Stimulated activated naive B cell treated with anti-CD40 and anti-IgM and Interleukin-4, amounts not matched to agents 10 μg/mL and 1 μg/mL and 100 μg/mL, for 72 hours (primary cell): Measurements from ENCODE around the gene TM9SF3.
"Not testable (repeated sequence)": the region's sequence is repeated elsewhere in the genome, so short reads cannot be mapped to it uniquely, and the experiment has no call there.

Source experiments
- ATAC-seq, 2 donors: fragments of 150-1000 bp; cut with Tn5 transposase; replicated peaks; 2 replicates each; pipeline ENCODE4 v1.10.0; 2021; ENCODE audit warnings: moderate library complexity in 1 of 2
- DNase-seq: peaks from one replicate; pipeline ENCODE4 v3.0.0; 2021
- H3K27ac Mint-ChIP-seq: one replicate; pipeline ENCODE4 v1.8.0; 2022; ENCODE audit warnings: mild to moderate bottlenecking, mixed read lengths
- H3K27me3 Mint-ChIP-seq, 2 donors: one replicate each; pipeline ENCODE4 v1.8.0; 2022; ENCODE audit warnings: mixed read lengths in 2 of 2
- H3K36me3 Mint-ChIP-seq, 2 donors: one replicate each; pipeline ENCODE4 v1.8.0; 2022; ENCODE audit warnings: mixed read lengths in 2 of 2, mild to moderate bottlenecking in 1 of 2
- H3K4me1 Mint-ChIP-seq, 2 donors: one replicate each; pipeline ENCODE4 v1.8.0; 2022; ENCODE audit warnings: mixed read lengths in 2 of 2, mild to moderate bottlenecking in 1 of 2
- H3K4me3 Mint-ChIP-seq, 2 donors: one replicate each; pipeline ENCODE4 v1.8.0; 2022; ENCODE audit warnings: mild to moderate bottlenecking in 2 of 2, mixed read lengths in 2 of 2, moderate library complexity in 1 of 2
- H3K9me3 Mint-ChIP-seq, 2 donors: one replicate each; pipeline ENCODE4 v1.8.0; 2022; ENCODE audit warnings: mixed read lengths in 2 of 2, mild to moderate bottlenecking in 1 of 2

Gene TM9SF3

GRCh38 chr10:96570511-96570910 lies 16.3 kb downstream of the TM9SF3 start:
- Mint-ChIP-seq H3K4me1 (peaks cover 18 to 35% of the 10 kb centered on the region in 2 donors), H3K36me3 (peaks cover 30 to 42% of the 10 kb centered on the region in 2 donors)

GRCh38 chr10:96568402-96568801 lies 18.4 kb downstream of the TM9SF3 start:
- no peak overlapping the region for H3K4me3 Mint-ChIP-seq
- no peak overlapping the region for H3K27ac Mint-ChIP-seq
- peaks cover 14 to 21% of the 10 kb centered on the region in 2 donors for H3K4me1 Mint-ChIP-seq
- no peak for ATAC-seq
- peaks cover 21 to 34% of the 10 kb centered on the region in 2 donors for H3K36me3 Mint-ChIP-seq
- no peaks in the 10 kb centered on the region for H3K9me3 Mint-ChIP-seq
- no peak for DNase-seq
- no peaks in the 10 kb centered on the region for H3K27me3 Mint-ChIP-seq

More at GRCh38 chr10:96570511-96570910, 16.3 kb downstream of the TM9SF3 start:
- DNase-seq (no peak), ATAC-seq (no peak)
- peaks cover 0 to 2% of the 10 kb centered on the region in 2 donors for H3K9me3 Mint-ChIP-seq
- no peak overlapping the region for H3K27ac Mint-ChIP-seq
- H3K4me3 Mint-ChIP-seq: no peak overlapping the region
- H3K27me3 Mint-ChIP-seq: no peaks in the 10 kb centered on the region

- Mint-ChIP-seq H3K27ac (no peak overlapping the region), H3K9me3 (no peaks in the 10 kb centered on the region), H3K4me1 (peaks cover 12 to 14% of the 10 kb centered on the region in 2 donors), H3K27me3 (no peaks in the 10 kb centered on the region), H3K4me3 (no peak overlapping the region), H3K36me3 (peaks cover 22 to 44% of the 10 kb centered on the region in 2 donors)
- no peak for DNase-seq
- ATAC-seq: no peak
Observed at GRCh38 chr10:96565774-96566173, 21.0 kb downstream of the TM9SF3 start.

DNA sequence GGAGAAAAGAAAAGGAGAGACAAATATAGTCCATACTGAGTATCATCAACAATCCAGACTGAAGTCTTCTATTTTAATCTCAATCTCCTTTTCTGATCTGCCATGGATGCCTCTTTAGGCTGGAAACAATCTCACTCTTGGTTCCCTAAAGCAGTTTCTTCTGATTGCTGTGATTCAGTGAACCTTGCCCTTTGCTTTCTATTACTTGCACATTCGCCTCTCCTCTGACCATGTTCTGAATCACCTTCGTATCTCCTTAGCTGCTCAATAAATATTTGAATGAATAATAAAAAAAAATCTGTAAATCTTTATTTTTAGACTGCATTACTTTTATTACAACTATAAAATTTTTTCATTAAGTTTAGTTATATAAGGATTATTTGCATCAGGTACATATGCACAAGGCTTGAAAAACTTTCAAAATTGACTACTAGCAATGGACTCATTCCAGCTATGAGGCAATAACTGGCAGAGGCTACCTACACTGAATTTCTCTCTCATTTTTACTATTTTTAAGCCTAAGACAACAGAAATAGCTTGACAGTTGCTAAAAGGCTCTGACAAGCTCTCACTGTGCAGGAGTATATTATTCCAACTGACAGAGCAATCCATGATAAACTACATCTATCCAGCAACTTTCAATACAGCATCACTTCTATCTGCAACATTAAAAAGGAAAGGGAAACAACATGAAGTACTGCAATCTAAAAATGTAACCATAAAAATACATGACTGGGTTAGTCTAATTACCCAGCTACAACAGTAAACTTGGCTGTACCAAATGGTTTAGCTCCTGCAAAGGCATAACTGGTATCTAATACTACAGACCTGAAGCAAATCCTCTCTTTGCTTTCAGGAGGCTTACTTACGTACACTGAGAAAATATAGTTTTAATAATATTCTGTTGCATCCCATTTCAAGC lies 25.6 kb downstream of the TM9SF3 start:
- H3K27me3 Mint-ChIP-seq: no peaks in the 10 kb centered on the region
- no peak for ATAC-seq
- H3K4me3 Mint-ChIP-seq: no peak overlapping the region
- H3K4me1 Mint-ChIP-seq: peaks cover 0 to 4% of the 10 kb centered on the region in 2 donors
- H3K9me3 Mint-ChIP-seq: no peaks in the 10 kb centered on the region
- no peak for DNase-seq
- no peak overlapping the region for H3K27ac Mint-ChIP-seq
- peaks cover 16 to 34% of the 10 kb centered on the region in 2 donors for H3K36me3 Mint-ChIP-seq

DNA sequence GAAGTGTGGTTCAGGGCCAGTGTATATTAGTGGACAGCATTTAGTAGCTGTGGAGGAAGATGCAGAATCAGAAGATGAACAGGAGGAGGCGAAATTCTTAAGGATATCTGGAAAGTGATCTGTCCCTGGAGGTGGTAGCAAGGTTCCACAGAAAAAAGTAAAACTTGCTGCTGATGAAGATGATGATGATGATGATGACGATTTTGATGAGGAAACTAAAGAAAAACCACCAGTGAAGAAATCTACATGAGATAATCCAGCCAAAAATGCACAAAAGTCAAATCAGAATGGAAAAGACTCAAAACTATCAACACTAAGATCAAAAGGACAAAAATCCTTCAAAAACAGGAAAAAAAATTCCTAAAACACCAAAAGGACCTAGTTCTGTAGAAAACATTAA lies 26.3 kb downstream of the TM9SF3 start:
- Mint-ChIP-seq H3K9me3 (no peaks in the 10 kb centered on the region), H3K36me3 (peaks cover 16 to 33% of the 10 kb centered on the region in 2 donors), H3K27ac (no peak overlapping the region), H3K27me3 (no peaks in the 10 kb centered on the region), H3K4me1 (peaks cover 0 to 3% of the 10 kb centered on the region in 2 donors), H3K4me3 (no peak overlapping the region)
- no peak for ATAC-seq
- DNase-seq: no peak

DNA sequence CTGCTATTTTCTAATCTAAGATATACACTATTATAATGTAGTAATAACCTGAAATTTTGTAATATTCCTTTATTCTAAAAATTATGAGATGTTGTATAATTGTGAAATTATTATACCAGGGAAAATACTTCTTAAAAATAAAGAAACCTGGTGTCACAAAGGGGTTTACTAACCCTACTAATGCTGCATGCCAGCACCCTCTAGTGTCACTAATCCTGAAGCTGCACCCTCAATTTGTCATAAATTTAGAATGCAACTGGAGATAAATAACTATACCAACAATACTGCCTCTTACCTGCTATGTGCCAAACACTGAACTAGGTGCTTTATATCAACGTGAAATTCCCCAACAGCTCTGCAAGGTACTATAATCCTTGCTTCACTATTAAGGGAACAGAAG lies 30.8 kb downstream of the TM9SF3 start:
- Mint-ChIP-seq H3K9me3 (no peaks in the 10 kb centered on the region), H3K27me3 (no peaks in the 10 kb centered on the region), H3K4me3 (no peak overlapping the region), H3K36me3 (peaks cover 8 to 25% of the 10 kb centered on the region in 2 donors), H3K27ac (no peak overlapping the region), H3K4me1 (peaks cover 0 to 3% of the 10 kb centered on the region in 2 donors)
- no peak for ATAC-seq
- DNase-seq: no peak

- no peak overlapping the region for H3K27ac Mint-ChIP-seq
- H3K4me1 Mint-ChIP-seq: peaks cover 0 to under 1% of the 10 kb centered on the region in 2 donors
- H3K36me3 Mint-ChIP-seq: peaks cover 4 to 19% of the 10 kb centered on the region in 2 donors
Observed at GRCh38 chr10:96555330-96555729, 31.5 kb downstream of the TM9SF3 start.

GRCh38 chr10:96548589-96548988 lies 38.2 kb downstream of the TM9SF3 start:
- Mint-ChIP-seq H3K4me1 (no peaks in the 10 kb centered on the region), H3K9me3 (no peaks in the 10 kb centered on the region), H3K27ac (no peak overlapping the region), H3K27me3 (no peaks in the 10 kb centered on the region), H3K36me3 (peaks cover 19 to 40% of the 10 kb centered on the region in 2 donors), H3K4me3 (no peak overlapping the region)
- DNase-seq (no peak), ATAC-seq (no peak)

More at GRCh38 chr10:96555330-96555729, 31.5 kb downstream of the TM9SF3 start:
- ATAC-seq: no peak
- no peak for DNase-seq
- H3K27me3 Mint-ChIP-seq: no peaks in the 10 kb centered on the region
- no peak overlapping the region for H3K4me3 Mint-ChIP-seq
- no peaks in the 10 kb centered on the region for H3K9me3 Mint-ChIP-seq

GRCh38 chr10:96545558-96545957 lies 41.3 kb downstream of the TM9SF3 start:
- not testable (repeated sequence) for ATAC-seq, H3K27ac Mint-ChIP-seq, H3K27me3 Mint-ChIP-seq, H3K9me3 Mint-ChIP-seq, H3K4me1 Mint-ChIP-seq, DNase-seq, H3K4me3 Mint-ChIP-seq
- H3K36me3 Mint-ChIP-seq: peaks cover 29 to 41% of the 10 kb centered on the region in 2 donors

- H3K27me3 Mint-ChIP-seq: no peaks in the 10 kb centered on the region
- H3K36me3 Mint-ChIP-seq: peaks cover 46 to 50% of the 10 kb centered on the region in 2 donors
- DNase-seq (no peak), ATAC-seq (no peak)
- no peak overlapping the region for H3K4me3 Mint-ChIP-seq
- no peaks in the 10 kb centered on the region for H3K9me3 Mint-ChIP-seq
- no peak overlapping the region for H3K27ac Mint-ChIP-seq
- peaks cover 4 to 17% of the 10 kb centered on the region in 2 donors for H3K4me1 Mint-ChIP-seq
Observed at GRCh38 chr10:96541921-96542320, 44.9 kb downstream of the TM9SF3 start.

DNA sequence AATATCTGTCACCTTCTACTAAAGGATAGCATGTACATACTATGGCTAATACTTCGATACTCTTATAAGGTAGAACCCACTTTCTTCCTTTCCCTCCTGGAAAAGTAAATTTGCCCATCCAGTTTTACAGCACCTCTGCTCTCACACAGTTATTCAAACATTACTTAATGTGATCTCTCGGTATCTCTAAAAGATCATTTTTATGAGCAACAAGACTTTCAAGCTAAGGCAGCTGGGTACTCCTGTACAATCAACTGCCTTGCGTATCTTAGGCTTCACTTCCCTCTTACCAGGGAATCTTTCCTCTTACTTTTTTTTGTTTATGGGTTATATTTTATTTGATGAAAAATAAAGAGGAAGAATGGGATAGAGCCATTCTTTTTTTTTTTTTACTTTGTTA lies 46.6 kb downstream of the TM9SF3 start:
- DNase-seq (no peak), ATAC-seq (no peak)
- Mint-ChIP-seq H3K4me3 (no peak overlapping the region), H3K27ac (no peak overlapping the region), H3K4me1 (peaks cover 4 to 24% of the 10 kb centered on the region in 2 donors), H3K27me3 (no peaks in the 10 kb centered on the region), H3K36me3 (peaks cover 37 to 38% of the 10 kb centered on the region in 2 donors), H3K9me3 (no peaks in the 10 kb centered on the region)

- no peaks in the 10 kb centered on the region for H3K9me3 Mint-ChIP-seq
- DNase-seq (no peak), ATAC-seq (no peak)
- peaks cover 36% of the 10 kb centered on the region in 2 donors for H3K36me3 Mint-ChIP-seq
- H3K27ac Mint-ChIP-seq: no peak overlapping the region
- no peaks in the 10 kb centered on the region for H3K27me3 Mint-ChIP-seq
- H3K4me1 Mint-ChIP-seq: peaks cover 4 to 24% of the 10 kb centered on the region in 2 donors
- H3K4me3 Mint-ChIP-seq: no peak overlapping the region
Observed at GRCh38 chr10:96538683-96539082, 48.1 kb downstream of the TM9SF3 start.

- peaks cover 31 to 33% of the 10 kb centered on the region in 2 donors for H3K36me3 Mint-ChIP-seq
- DNase-seq: no peak
- no peaks in the 10 kb centered on the region for H3K9me3 Mint-ChIP-seq
- ATAC-seq: no peak
- no peaks in the 10 kb centered on the region for H3K27me3 Mint-ChIP-seq
- no peak overlapping the region for H3K27ac Mint-ChIP-seq
- no peak overlapping the region for H3K4me3 Mint-ChIP-seq
- H3K4me1 Mint-ChIP-seq: peaks cover 4 to 18% of the 10 kb centered on the region in 2 donors
Observed at GRCh38 chr10:96536129-96536528, 50.7 kb downstream of the TM9SF3 start.

DNA sequence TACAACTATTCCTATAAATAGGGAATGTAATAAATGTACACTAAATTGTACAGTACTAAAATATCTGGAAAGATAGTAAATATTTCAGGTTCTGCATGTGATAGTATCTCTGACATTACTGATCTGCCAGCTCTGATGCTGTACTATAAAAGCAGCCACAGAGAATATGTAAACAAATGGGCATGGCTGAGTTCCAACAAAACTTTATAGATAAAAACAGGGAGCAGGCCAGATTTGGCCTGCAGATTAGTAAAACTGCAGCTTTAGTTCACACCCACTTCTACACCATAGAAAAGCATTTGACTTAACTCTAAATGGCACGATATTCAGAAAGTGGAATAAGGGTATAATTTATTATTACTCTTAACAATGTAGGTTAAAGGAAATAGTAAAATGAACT lies 54.3 kb downstream of the TM9SF3 start:
- no peak overlapping the region for H3K27ac Mint-ChIP-seq
- peaks cover 0 to 6% of the 10 kb centered on the region in 2 donors for H3K4me1 Mint-ChIP-seq
- ATAC-seq (no peak), DNase-seq (no peak)
- no peaks in the 10 kb centered on the region for H3K9me3 Mint-ChIP-seq
- no peak overlapping the region for H3K4me3 Mint-ChIP-seq
- peaks cover 21 to 30% of the 10 kb centered on the region in 2 donors for H3K36me3 Mint-ChIP-seq
- H3K27me3 Mint-ChIP-seq: no peaks in the 10 kb centered on the region
